ENCODE data around the gene NXN.

- TF ChIP-seq CTCF (IDR thresholded peaks at IDR 0.05) (no peak), POLR2A (IDR thresholded peaks at IDR 0.05) (no peak)
Observed at GRCh38 chr17:1009229-1010085, 29.9 kb upstream of the NXN start.
